ENCODE data around the gene SRD5A1. TPM values are rescaled to one million over a fixed set of nuclear protein-coding genes. Genes with fewer than 3 reads are reported as not detected.

SRD5A1 gene
- total RNA-seq, 1 donor from 2014 or later: 35.1 TPM

DNA sequence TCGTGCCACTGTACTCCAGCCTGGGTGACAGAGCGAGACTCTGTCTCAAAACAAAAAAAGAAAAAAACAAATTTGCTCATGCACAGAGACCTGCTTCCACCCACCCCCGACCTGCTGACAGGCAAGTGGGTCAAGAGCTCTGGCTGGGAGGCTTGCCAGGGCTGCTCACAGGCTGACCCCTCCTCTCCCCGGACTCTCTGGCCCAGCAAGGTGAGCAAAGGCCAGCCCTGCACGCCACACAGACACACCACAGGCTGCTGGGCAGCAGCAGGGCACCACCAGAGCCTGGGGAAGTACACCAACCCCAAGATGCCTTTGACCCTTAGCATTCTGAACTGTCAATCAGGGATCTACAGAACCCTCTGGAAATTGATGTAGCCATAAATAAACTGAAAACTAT lies 29.6 kb upstream of the SRD5A1 start:
- ATAC-seq: peak; percentile 97
- DNase-seq (ENCODE audit: low spot score): peak; percentile 97

DNA sequence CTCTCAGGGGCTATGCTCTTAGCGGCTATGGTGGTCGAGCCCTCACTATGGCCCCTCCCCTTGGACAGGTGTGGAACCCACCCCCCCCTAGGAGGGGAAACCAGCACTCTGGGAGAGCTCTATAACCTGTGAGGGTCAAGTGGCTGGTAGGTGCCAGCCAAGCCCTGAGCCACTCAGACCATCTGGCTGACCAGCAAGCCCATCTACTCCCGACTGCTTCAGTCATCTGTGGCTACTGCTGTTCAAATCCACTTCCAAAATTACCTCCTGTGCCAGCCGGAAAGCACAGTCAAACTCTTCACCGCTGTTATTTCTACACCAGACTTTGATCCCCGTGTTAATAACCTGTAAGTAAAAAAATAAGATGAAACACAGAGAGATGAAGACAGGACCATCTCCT lies 28.9 kb upstream of the SRD5A1 start:
- ATAC-seq (peak; percentile 17), DNase-seq (ENCODE audit: low spot score) (no peak)

DNA sequence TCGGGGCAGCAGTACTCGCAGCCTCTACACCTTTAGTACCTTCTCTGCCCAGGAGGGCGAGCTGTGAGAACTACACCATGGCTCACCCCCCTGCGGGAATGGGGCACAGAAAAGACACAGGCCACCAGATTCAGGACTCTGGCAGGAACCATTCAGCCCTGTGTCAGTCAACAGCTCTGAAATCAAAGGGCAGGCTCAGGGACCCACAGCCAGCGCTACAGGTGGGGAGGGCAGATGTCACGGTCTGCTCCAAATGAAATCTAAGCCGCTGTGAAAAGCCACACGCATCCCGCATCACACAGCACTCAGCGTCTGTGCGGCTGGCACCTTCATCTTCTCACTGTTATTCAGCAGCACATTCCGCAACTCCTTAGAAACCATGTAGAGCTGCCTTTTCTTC lies 28.3 kb upstream of the SRD5A1 start:
- ATAC-seq: no peak
- no peak for DNase-seq (ENCODE audit: low spot score)

DNA sequence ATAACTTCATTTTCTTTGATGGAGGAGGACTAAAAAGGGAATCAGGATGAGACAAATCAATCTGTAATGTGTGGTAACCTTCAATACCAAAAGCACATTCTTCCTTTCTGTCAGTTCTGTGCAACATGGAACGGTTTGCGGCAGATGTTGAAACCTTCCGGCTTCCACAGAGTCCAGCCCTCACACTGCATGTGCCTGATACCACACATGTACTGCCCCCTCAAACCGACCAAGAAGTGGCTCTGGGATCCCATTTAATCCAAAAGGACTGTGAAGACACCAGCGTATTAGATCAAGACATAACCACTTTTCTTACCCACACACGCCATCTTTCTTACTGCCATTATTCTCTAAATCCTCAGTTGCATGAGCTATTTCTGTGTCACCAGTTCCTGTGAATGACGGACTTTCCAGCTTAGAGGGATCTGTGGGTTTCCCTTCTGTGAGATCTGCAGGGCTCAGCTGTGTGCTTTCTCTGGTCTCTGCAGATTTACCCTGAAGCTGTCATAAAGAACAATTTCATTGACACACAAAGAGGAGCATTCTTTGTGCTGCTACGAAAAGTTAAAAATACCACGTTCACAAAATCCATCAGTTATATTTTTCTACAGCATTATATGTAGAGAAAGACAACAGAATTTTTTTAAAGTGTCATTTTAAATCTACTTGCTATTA lies 26.2 kb upstream of the SRD5A1 start:
- ATAC-seq (no peak), DNase-seq (ENCODE audit: low spot score) (no peak)

DNA sequence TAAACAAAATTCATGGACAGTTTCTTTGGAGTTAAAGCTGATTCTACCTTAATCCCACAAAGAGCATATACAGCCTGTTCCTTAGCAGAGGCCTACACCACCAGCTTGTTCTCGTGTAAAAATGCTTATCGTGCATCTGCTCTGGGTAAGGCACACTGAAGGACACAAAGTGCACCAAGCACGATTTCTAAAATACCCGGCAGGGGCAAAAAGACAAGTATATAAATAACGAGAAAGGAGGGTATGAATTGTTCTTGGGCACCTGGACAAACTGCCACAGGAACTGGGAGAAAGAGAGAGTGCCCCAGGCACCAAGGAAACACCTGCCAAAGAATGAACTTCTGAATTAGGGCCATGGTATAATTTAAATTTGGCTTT lies 25.7 kb upstream of the SRD5A1 start:
- DNase-seq (ENCODE audit: low spot score) (no peak), ATAC-seq (no peak)

DNA sequence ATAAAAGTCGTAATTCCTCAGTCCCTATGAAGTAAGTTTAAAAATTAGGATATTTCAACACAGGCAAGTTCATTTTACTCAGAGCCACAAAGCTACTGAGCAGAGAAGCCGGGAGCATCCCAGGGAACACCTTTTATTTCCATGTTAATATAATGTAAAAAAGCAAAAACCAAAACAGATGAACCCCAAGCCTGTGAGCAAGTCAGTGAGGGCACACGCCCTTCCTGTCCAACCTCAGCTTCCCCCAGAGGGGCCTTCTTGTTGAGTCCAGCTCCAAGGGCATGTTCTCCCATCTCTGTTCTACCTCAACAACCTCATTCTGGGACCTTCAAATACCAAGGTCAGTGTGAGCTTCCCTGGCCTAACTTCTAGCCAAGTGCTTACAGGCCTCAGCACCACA lies 25.2 kb upstream of the SRD5A1 start:
- no peak for ATAC-seq

DNA sequence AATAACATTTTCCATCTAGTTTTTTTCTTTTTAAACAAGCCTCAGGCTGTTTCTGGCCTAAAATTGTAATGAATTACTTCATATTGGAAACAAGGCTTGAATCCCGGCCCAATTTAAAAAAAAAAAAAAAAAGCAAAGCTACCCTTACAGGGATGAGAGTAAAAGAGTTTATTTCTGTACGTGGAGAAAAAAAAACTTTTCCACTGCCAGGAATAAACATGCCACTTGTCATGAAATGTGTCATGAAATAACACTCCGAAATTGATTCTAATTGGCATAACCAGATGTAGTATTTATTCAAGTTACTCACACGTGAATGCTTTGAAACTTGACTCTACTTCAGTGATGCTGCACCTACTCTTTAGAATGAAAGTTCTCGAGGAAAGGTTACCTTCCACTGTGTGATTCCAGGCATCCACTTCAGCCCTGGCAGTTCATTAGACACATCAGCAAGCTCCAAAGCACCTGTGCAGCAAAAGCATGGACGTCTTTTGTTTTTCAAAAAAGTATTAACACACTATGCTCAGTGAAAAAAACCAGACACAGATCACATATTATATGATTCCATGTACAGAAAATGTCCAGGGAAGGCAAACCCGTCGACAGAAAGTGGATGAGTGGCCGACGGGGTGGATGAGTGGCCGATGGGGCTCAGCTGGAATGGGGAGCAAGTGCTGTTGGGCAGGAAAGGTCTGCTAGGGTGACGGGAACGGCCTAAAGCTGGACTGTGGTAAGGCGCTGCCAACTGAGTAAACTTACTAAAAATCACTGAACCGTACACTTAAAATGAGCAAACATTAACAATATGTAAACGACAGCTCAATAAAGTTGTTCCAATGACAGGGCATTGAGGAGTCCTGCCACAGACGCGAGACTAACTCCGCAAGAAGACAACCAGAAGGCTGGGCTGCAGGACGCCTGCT lies 21.6 kb upstream of the SRD5A1 start:
- DNase-seq (ENCODE audit: low spot score) (no peak), ATAC-seq (peak; percentile 74)

More for the DNA sequence above, 25.2 kb upstream of the SRD5A1 start:
- no peak for DNase-seq (ENCODE audit: low spot score)

DNA sequence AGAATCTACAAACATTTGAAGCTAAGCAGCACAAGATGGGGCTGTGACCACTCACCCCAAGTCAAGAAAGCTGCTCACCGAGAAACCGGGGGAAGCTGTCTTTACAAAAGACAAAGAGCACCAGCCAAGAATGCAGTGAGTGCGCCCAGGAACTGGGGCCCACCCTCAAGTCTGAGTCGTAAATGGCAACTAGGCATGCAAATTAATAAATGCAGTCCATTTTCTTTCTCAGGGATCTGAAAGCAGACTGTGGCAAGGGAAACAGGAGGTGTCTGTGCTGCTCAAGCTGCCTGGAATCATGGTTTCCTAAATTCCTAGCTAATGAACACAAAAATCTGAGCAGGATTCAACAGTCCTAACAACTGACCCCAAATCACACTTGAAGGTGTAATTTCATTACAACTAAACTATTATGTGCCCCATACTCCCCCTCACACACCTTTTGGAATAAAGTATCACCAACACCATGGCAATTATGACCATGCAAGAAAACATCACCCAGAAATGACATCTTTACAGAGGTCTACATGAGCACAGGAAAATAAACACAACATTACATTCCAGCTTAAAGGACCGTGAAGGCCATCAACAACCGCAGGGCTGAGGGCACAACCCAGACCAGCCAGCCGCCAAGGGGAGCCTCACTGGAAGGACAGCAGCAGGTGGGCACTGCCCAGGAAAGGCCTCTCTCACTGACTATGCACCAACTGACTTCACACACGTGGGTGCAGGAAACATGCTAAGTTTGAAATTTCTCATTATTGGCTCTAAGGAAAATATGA lies 18.0 kb upstream of the SRD5A1 start:
- DNase-seq (ENCODE audit: low spot score) (no peak), ATAC-seq (no peak)

DNA sequence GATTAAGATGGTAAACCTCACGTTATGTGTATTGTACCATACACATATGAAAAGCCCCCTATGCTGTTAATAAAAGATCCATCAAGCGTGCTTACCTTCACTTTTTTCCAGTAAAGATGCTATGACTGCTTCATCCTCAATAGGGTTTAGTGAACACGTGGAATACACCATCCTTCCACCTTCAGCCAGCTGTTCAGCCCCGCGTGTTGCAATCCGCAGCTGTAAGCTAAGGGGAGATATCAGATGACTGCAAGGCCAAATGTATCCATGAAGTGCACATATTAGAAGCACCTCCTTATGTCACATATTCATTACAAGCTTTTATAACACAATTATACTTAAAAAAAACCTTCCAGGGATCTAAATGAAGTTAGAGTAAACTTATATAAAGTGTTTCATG lies 16.6 kb upstream of the SRD5A1 start:
- ATAC-seq (no peak), DNase-seq (ENCODE audit: low spot score) (no peak)

DNA sequence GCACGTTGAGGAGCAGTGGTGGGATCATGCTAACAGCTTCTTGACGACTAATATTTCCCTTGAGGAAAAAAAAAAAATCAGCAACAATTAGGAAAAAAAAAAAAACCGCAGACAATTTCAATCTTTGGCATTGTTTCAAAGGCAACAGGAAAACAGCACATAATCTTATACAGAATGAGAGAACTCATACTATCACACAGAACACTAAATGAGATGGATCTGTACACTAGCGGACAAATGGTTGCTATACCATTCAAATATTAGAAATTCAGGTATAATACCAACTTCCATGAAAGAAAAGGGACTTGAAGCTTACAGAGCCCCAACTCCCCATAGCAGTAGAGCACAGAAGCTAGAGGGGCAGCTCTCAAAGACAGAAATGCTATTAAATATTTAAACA lies 10.0 kb upstream of the SRD5A1 start:
- no peak for DNase-seq (ENCODE audit: low spot score)
- ATAC-seq: no peak

DNA sequence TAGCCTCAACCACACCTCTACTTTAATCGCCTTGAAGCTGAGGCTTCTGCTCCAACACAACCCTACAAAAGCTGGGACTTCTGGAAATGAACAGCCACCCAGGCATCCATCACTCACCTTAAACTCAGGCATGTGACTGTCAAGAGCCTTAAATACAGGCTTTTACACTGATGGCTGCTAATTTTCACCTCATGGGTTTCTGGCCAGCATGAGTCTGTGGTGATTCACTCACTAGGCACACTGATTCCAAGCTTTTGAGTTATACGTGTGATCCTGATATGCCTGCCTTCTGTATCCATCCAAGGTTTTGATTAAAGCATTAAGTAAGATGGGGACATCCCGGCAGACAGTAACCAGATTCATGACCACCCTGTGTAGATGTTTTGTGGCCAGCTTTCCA lies 9.3 kb upstream of the SRD5A1 start:
- DNase-seq (ENCODE audit: low spot score) (no peak), ATAC-seq (no peak)

DNA sequence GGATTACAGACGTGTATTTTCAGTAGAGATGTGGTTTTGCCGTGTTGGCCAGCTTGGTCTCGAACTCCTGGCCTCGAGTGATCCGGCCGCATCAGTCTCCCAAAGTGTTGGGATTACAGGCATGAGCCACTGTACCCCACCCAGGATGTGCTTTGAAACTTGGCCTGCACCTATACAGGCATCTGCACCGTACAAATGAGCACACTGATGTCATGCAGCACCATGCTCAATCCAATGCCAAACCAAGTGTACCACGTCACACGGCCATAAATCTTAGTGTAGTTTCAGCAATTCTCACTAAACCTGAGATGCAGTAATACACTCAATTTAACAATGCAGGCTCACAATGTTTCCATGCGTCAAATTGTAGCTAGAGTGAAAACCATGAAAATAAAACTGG lies 6.7 kb upstream of the SRD5A1 start:
- no peak for ATAC-seq
- no peak for DNase-seq (ENCODE audit: low spot score)

DNA sequence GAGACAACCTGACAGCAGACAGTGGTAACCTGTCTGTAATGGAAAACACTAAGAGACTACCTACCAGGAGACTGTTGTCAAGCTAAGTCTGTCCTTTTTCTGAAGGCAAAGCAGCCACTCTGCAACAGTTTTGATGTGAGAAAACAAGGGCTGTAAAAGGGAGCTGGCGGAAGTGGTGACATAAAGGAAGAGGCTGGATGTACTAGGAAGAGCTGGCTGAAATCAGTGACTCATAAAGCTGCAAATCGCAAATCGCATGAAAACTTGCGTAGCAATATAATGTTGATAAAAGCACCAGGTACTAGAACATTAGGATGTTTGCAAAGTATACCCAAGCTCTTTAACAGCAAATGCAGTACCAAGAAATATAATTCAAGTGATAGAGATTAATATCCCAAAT lies 1.8 kb upstream of the SRD5A1 start:
- DNase-seq (ENCODE audit: low spot score) (no peak), ATAC-seq (no peak)

DNA sequence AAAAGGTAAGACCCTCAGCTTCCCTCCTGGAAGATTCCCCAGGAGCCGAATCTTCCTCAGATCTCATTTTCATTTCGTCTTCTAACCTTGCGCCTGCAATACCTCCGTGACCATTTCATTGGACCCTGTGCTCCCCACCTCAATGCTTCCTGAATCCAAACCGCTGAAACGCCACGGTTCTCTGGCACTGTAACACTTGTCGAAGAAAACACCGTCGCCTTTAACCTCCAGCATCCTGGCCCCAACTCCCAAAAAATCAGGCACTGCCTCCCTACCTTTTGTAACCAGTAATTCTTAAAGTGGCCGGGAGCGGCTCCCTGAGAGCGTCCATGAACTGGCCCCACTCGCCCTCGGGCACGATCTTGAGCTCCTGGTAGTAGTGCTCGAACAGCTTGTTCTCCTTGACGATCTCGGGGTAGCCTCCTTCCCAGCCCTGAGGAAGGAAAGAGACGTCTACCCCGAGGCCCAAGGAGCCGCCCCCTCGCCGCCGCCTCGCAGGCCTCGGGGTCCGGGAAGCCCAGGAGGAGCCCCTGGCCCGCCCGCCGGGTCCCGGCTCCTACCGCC lies 834 bp upstream of the SRD5A1 start:
- ATAC-seq: peak; percentile 9
- DNase-seq (ENCODE audit: low spot score): peak; percentile 53

DNA sequence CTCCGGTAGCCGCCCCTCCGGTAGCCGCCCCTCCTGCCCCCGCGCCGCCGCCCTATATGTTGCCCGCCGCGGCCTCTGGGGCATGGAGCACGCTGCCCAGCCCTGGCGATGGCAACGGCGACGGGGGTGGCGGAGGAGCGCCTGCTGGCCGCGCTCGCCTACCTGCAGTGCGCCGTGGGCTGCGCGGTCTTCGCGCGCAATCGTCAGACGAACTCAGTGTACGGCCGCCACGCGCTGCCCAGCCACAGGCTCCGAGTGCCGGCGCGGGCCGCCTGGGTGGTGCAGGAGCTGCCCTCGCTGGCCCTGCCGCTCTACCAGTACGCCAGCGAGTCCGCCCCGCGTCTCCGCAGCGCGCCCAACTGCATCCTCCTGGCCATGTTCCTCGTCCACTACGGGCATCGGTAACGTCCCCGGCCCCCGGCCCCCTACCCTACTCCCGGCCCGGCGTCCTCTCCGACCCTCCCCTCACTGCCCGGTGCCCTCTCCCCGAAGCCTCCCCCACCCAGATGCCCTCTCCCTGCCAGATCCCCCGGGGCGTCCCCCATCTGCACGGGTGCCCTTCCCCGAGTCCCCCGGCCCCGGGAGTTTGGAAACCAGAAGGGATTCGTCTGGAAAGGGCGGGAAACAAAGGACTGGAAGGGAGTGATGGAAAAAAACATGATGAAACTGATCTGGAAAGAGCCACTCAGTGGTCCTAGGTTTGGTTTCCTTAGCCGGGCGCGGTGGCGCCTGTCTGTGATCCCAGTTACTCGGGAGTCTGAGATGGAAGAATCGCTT lies 417 bp downstream of the SRD5A1 start:
- ATAC-seq: peak; percentile 51
- DNase-seq (ENCODE audit: low spot score): no peak

DNA sequence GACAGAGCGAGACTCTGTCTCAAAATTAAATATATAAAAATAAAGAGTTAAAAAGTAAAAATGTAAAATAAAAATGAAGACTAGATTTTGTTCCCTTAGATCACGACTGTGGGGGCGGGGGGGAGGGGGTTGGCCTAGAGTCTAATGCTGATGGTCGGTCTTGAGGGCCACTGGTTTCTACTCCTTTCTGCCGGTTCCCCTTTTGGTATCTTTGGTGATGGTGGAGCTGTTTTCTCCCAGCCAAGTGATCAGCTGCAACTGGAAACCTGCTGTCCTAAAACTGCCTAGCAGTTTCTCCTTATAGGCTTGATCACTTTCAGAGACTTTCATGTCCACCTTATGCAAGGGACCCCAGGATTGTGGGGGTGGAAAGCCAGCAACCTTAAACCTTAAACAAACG lies 1.1 kb downstream of the SRD5A1 start:
- no peak for DNase-seq (ENCODE audit: low spot score)

DNA sequence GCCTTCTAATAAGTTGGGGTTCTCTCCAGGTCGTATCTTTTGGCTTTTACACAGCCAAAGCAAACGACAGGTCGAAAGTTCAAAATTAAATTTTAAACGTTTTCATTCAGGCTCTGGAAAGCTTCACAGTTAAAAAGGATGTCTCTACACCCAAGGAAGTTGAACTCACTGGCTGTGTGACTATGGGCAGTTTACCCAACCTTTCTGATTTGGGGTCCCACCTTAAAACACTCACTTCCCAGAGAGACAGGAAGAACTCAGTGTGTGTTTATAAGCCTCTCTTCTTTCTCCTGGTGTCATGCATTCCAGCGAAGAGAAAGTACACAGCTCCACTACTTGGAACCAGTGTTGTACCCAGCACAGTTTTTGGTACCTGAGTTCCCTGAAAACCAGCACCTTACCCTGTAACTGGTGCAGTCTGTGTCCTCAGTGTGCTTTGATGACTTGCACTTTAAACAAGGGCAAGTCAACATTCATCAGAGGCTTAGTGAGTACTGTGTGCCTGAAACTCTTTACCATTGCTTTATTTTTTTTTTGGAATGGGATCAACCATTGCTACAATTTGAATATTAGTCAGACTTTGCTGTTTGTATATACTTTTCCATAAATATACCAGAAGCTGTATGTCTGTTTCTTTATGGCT lies 1.7 kb downstream of the SRD5A1 start:
- DNase-seq (ENCODE audit: low spot score) (no peak), ATAC-seq (peak; percentile 6)

More for the DNA sequence above, 1.1 kb downstream of the SRD5A1 start:
- no peak for ATAC-seq

DNA sequence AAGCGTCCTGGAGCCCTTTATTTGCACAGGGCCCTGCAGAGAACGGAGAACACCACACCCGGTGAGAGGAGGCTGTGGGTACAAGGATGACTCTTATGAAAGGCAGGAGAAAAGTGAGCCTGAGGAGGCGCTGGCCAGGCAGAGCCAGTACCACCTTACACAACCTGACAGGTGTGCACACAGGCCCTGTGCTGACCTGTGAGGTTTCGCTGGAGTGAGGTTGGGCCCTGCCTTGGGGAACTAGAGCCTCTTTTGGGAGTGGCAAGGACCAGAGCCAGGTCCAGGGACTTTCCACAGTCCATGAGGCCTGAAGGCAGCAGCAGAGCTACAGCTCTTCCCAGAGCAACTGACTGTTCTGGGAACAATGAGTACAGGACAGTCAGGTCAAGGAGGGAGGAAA lies 3.1 kb downstream of the SRD5A1 start:
- ATAC-seq (peak; percentile 19), DNase-seq (ENCODE audit: low spot score) (no peak)

DNA sequence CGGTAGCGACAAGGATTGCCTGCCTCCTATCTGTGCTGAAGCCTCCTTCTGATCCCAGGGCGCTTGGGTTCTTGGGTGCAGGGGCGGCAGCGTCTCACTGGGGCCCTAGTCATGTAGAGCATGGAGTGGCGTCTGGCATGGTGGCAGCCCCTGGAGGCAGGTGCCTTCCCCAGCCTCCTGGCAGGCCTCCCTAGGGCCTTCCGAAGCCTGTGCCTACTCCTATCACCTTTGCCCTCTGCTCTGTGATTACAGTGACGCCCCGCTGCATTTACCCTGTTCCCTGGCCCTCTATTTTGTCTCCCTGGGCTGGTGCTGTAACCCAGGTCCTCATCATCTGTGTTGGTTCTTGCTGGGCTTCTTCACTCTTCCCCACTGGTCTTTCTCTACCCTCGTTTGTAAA lies 3.8 kb downstream of the SRD5A1 start:
- peak; percentile 53 for DNase-seq (ENCODE audit: low spot score)

DNA sequence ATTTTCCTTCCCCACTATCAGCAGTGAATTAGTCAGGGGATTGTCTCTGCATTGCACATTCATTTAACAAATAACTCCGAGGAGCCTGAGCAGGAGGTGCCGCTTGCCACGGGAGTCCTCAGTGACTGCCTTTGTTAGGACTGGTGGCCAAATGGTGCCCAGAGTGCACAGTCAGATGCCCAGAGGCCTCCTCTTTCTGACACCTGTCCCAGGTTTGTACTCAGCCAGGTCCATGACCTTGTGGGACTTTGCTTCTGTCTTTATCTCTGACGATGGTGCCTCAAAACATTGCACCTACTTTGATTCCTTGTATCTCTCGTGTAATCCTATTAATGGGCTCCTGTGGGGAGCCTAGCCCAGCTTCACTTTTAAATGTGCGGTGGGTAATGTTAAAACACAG lies 4.3 kb downstream of the SRD5A1 start:
- ATAC-seq: peak; percentile 22
- DNase-seq (ENCODE audit: low spot score): peak; percentile 56

More for the DNA sequence above, 3.8 kb downstream of the SRD5A1 start:
- peak; percentile 27 for ATAC-seq
